ENCODE results near the gene IL1RAPL1.

Gene IL1RAPL1

DNA sequence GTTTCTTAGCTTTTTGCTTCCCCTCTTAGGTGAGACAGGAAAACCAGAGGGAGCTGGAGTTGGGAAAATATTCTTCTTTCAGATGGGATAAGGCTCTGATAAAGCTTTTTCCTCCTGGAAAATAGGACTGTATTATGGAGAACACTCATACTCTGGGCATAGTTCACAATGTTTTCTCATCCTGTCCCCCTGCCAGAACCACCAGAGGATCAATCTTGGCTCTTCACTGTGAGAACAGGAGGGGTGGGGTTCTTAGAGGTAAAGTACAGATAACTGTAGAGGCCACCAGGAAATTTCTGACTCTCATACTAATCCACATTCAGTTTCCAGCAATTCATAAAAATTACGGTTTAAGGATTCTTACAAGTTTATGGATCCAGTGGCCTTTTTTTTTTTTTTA is 966.3 kb downstream of the IL1RAPL1 start:
- peaks cover 1% of the 10 kb centered on the region; the same call in 1 of the 2 replicates for H3K9me3 ChIP-seq (ENCODE audit: insufficient read depth, low read depth, low read length)
- no peaks in the 10 kb centered on the region for H3K36me3 ChIP-seq (ENCODE audit: insufficient read depth, low read depth, low read length)
- no peak overlapping the region for H3K4me3 ChIP-seq (ENCODE audit: low read length)

GRCh38 chrX:29555465-29556091 is 968.3 kb downstream of the IL1RAPL1 start:
- Histone ChIP-seq H3K4me1 (ENCODE audit: insufficient read depth, low read length) (no peaks in the 10 kb centered on the region), H3K27ac (ENCODE audit: low read length) (no peak overlapping the region), H3K27me3 (ENCODE audit: insufficient read depth, low read length) (no peaks in the 10 kb centered on the region), H3K9me3 (ENCODE audit: insufficient read depth, low read depth, low read length) (peaks cover 7% of the 10 kb centered on the region; the same call in 1 of the 2 replicates), H3K9ac (ENCODE audit: low read depth, low read length) (no peak overlapping the region), H3K4me3 (ENCODE audit: low read length) (no peak overlapping the region), H3K36me3 (ENCODE audit: insufficient read depth, low read depth, low read length) (no peaks in the 10 kb centered on the region)

More for the DNA sequence above, 966.3 kb downstream of the IL1RAPL1 start:
- H3K4me1 ChIP-seq (ENCODE audit: insufficient read depth, low read length) = no peaks in the 10 kb centered on the region
- no peak overlapping the region for H3K27ac ChIP-seq (ENCODE audit: low read length)
- no peak overlapping the region for H3K9ac ChIP-seq (ENCODE audit: low read depth, low read length)
- no peaks in the 10 kb centered on the region for H3K27me3 ChIP-seq (ENCODE audit: insufficient read depth, low read length)

- H3K36me3 ChIP-seq (ENCODE audit: insufficient read depth, low read depth, low read length) = no peaks in the 10 kb centered on the region
- H3K9me3 ChIP-seq (ENCODE audit: insufficient read depth, low read depth, low read length) = peaks cover 7% of the 10 kb centered on the region; the same call in 1 of the 2 replicates
- no peak overlapping the region for H3K4me3 ChIP-seq (ENCODE audit: low read length)
- H3K4me1 ChIP-seq (ENCODE audit: insufficient read depth, low read length) = no peaks in the 10 kb centered on the region
- H3K27ac ChIP-seq (ENCODE audit: low read length) = no peak overlapping the region
- H3K9ac ChIP-seq (ENCODE audit: low read depth, low read length) = no peak overlapping the region
- no peaks in the 10 kb centered on the region for H3K27me3 ChIP-seq (ENCODE audit: insufficient read depth, low read length)
Measured at GRCh38 chrX:29560065-29560464, 972.8 kb downstream of the IL1RAPL1 start.

GRCh38 chrX:29561417-29561816 is 974.2 kb downstream of the IL1RAPL1 start:
- H3K9ac ChIP-seq (ENCODE audit: low read depth, low read length) = no peak overlapping the region
- peaks cover 7% of the 10 kb centered on the region; the same call in 1 of the 2 replicates for H3K9me3 ChIP-seq (ENCODE audit: insufficient read depth, low read depth, low read length)
- no peak overlapping the region for H3K4me3 ChIP-seq (ENCODE audit: low read length)
- H3K36me3 ChIP-seq (ENCODE audit: insufficient read depth, low read depth, low read length) = no peaks in the 10 kb centered on the region
- no peak overlapping the region for H3K27ac ChIP-seq (ENCODE audit: low read length)
- H3K27me3 ChIP-seq (ENCODE audit: insufficient read depth, low read length) = no peaks in the 10 kb centered on the region
- no peaks in the 10 kb centered on the region for H3K4me1 ChIP-seq (ENCODE audit: insufficient read depth, low read length)

DNA sequence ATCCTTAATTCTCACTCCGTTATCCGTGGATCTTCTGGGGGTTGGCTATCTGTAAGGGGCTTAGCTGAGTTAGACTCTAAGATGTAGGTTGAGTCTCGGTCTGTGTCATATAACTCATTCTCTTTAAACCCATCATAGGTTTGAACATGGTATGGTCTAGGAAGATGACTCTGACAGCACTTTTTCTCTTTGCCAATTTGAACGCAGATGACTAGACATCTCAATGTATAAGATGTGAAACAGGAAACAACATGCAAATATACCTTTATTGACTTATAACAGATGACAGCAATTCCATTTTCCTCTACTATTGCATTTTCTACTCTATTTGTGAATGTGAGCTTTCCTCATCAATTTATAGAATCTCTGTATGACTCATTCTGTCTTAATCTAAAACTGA is 993.3 kb downstream of the IL1RAPL1 start:
- H3K36me3 ChIP-seq (ENCODE audit: insufficient read depth, low read depth, low read length) = no peaks in the 10 kb centered on the region
- no peak overlapping the region for H3K4me3 ChIP-seq (ENCODE audit: low read length)
- no peaks in the 10 kb centered on the region for H3K9me3 ChIP-seq (ENCODE audit: insufficient read depth, low read depth, low read length)
- H3K27ac ChIP-seq (ENCODE audit: low read length) = no peak overlapping the region
- no peaks in the 10 kb centered on the region for H3K27me3 ChIP-seq (ENCODE audit: insufficient read depth, low read length)
- no peak overlapping the region for H3K9ac ChIP-seq (ENCODE audit: low read depth, low read length)
- no peaks in the 10 kb centered on the region for H3K4me1 ChIP-seq (ENCODE audit: insufficient read depth, low read length)

DNA sequence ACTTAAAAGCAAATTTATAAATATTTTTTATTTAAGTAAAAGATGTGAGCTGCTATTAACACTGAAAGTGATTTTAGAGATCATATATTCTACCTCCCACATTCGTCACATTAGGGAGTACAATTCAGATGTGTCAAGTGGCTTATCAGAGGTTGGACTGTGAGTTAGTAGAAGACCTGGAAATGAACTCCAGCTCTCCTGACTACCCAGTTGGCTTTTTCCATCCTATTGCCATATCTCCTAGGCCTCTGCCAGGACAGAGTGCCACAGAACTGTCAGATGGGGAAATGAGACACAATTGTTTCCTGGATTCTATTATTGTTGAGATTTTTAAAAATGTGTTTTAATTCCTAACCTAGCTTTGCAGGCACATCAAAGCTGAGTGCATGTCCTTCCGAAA is 994.0 kb downstream of the IL1RAPL1 start:
- Histone ChIP-seq H3K4me1 (ENCODE audit: insufficient read depth, low read length) (no peaks in the 10 kb centered on the region), H3K36me3 (ENCODE audit: insufficient read depth, low read depth, low read length) (no peaks in the 10 kb centered on the region), H3K4me3 (ENCODE audit: low read length) (no peak overlapping the region), H3K9me3 (ENCODE audit: insufficient read depth, low read depth, low read length) (no peaks in the 10 kb centered on the region), H3K27ac (ENCODE audit: low read length) (no peak overlapping the region), H3K27me3 (ENCODE audit: insufficient read depth, low read length) (no peaks in the 10 kb centered on the region), H3K9ac (ENCODE audit: low read depth, low read length) (no peak overlapping the region)

DNA sequence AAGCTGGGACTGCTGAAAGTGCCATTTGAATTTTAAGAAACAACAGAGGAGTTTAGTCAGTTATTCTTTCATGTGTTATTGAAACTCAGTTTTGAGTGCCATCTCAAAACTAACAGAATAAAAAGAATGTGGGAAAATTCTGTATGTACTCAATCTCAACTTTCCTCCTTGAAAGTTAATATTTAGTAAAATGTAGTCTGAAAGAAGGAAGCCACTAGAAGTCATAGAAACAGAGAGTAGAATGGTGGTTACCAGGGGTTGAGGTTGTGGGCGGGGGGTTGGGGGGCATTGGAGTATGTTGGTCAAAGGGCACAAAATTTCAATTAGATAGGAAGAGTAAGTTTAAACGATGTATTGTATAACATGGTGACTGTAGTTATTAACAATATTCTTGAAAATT is 999.9 kb downstream of the IL1RAPL1 start:
- no peak overlapping the region for H3K4me3 ChIP-seq (ENCODE audit: low read length)
- no peaks in the 10 kb centered on the region for H3K4me1 ChIP-seq (ENCODE audit: insufficient read depth, low read length)
- no peaks in the 10 kb centered on the region for H3K36me3 ChIP-seq (ENCODE audit: insufficient read depth, low read depth, low read length)
- H3K27me3 ChIP-seq (ENCODE audit: insufficient read depth, low read length) = no peaks in the 10 kb centered on the region
- no peak overlapping the region for H3K27ac ChIP-seq (ENCODE audit: low read length)
- no peaks in the 10 kb centered on the region for H3K9me3 ChIP-seq (ENCODE audit: insufficient read depth, low read depth, low read length)
- H3K9ac ChIP-seq (ENCODE audit: low read depth, low read length) = no peak overlapping the region

GRCh38 chrX:29590921-29591320 is 1003.7 kb downstream of the IL1RAPL1 start:
- Histone ChIP-seq H3K9ac (ENCODE audit: low read depth, low read length) (no peak overlapping the region), H3K4me3 (ENCODE audit: low read length) (no peak overlapping the region), H3K27me3 (ENCODE audit: insufficient read depth, low read length) (no peaks in the 10 kb centered on the region), H3K9me3 (ENCODE audit: insufficient read depth, low read depth, low read length) (no peaks in the 10 kb centered on the region), H3K4me1 (ENCODE audit: insufficient read depth, low read length) (no peaks in the 10 kb centered on the region), H3K36me3 (ENCODE audit: insufficient read depth, low read depth, low read length) (no peaks in the 10 kb centered on the region), H3K27ac (ENCODE audit: low read length) (no peak overlapping the region)

DNA sequence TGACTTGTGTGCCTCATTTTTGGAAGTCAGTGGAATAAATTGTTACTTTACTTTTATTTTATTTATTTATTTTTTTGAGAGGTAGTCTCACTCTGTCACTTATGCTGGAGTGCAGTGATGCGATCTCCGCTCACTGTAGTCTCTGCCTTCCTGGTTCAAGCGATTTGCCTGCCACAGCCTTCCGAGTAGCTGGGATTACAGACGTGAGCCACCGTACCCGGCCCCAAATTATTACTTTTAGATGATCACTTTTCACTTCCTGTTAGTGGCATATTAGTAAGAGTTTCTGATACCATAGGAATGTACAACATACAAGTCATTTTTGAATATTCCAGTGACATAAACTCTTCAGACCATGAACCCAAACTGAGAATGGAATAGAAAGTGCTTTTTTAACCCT is 1017.1 kb downstream of the IL1RAPL1 start:
- Histone ChIP-seq H3K27me3 (ENCODE audit: insufficient read depth, low read length) (no peaks in the 10 kb centered on the region), H3K9ac (ENCODE audit: low read depth, low read length) (no peak overlapping the region), H3K36me3 (ENCODE audit: insufficient read depth, low read depth, low read length) (no peaks in the 10 kb centered on the region), H3K9me3 (ENCODE audit: insufficient read depth, low read depth, low read length) (no peaks in the 10 kb centered on the region), H3K27ac (ENCODE audit: low read length) (no peak overlapping the region), H3K4me3 (ENCODE audit: low read length) (no peak overlapping the region), H3K4me1 (ENCODE audit: insufficient read depth, low read length) (no peaks in the 10 kb centered on the region; the same call in 1 of the 2 replicates)

- Histone ChIP-seq H3K4me1 (ENCODE audit: insufficient read depth, low read length) (no peaks in the 10 kb centered on the region), H3K4me3 (ENCODE audit: low read length) (no peak overlapping the region), H3K36me3 (ENCODE audit: insufficient read depth, low read depth, low read length) (no peaks in the 10 kb centered on the region), H3K9me3 (ENCODE audit: insufficient read depth, low read depth, low read length) (no peaks in the 10 kb centered on the region), H3K27me3 (ENCODE audit: insufficient read depth, low read length) (no peaks in the 10 kb centered on the region), H3K9ac (ENCODE audit: low read depth, low read length) (no peak overlapping the region), H3K27ac (ENCODE audit: low read length) (no peak overlapping the region)
Measured at GRCh38 chrX:29617276-29617675, 1030.0 kb downstream of the IL1RAPL1 start.

- no peaks in the 10 kb centered on the region for H3K36me3 ChIP-seq (ENCODE audit: insufficient read depth, low read depth, low read length)
- H3K9ac ChIP-seq (ENCODE audit: low read depth, low read length) = no peak overlapping the region
- no peak overlapping the region for H3K27ac ChIP-seq (ENCODE audit: low read length)
- H3K9me3 ChIP-seq (ENCODE audit: insufficient read depth, low read depth, low read length) = no peaks in the 10 kb centered on the region
- H3K27me3 ChIP-seq (ENCODE audit: insufficient read depth, low read length) = no peaks in the 10 kb centered on the region
- H3K4me3 ChIP-seq (ENCODE audit: low read length) = no peak overlapping the region
- no peaks in the 10 kb centered on the region for H3K4me1 ChIP-seq (ENCODE audit: insufficient read depth, low read length)
Measured at GRCh38 chrX:29617725-29618124, 1030.5 kb downstream of the IL1RAPL1 start.

DNA sequence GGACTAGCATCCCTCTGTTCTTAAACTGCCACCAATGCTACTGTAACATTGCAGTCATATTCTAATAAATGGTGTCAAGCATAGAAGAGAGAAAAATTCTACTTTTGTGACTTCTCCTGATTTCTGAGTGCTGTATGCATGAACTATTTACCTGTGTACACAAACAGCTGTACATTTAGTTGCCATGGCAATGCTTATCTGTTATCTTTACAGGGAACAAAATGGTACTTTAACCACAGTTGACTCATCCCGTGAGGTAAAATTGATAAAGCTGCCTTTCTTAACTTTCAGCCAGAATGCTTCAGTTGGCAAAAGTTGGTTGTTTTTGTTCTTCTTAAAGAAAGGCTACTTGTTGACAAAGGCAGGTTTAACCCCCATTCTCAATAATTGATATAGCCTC is 1040.6 kb downstream of the IL1RAPL1 start:
- H3K27me3 ChIP-seq (ENCODE audit: insufficient read depth, low read length) = no peaks in the 10 kb centered on the region
- no peaks in the 10 kb centered on the region for H3K36me3 ChIP-seq (ENCODE audit: insufficient read depth, low read depth, low read length)
- no peak overlapping the region for H3K9ac ChIP-seq (ENCODE audit: low read depth, low read length)
- no peaks in the 10 kb centered on the region for H3K4me1 ChIP-seq (ENCODE audit: insufficient read depth, low read length)
- H3K4me3 ChIP-seq (ENCODE audit: low read length) = no peak overlapping the region
- no peak overlapping the region for H3K27ac ChIP-seq (ENCODE audit: low read length)
- H3K9me3 ChIP-seq (ENCODE audit: insufficient read depth, low read depth, low read length) = no peaks in the 10 kb centered on the region
